Measurements from ENCODE around the gene GPC6. TPM values are rescaled to one million over a fixed set of nuclear protein-coding genes. Genes with fewer than 3 reads are reported as not detected.

The GPC6 gene
- total RNA-seq, 4 donors from 2014 or later = 13.7 to 21.7 (median 16.5) TPM

DNA sequence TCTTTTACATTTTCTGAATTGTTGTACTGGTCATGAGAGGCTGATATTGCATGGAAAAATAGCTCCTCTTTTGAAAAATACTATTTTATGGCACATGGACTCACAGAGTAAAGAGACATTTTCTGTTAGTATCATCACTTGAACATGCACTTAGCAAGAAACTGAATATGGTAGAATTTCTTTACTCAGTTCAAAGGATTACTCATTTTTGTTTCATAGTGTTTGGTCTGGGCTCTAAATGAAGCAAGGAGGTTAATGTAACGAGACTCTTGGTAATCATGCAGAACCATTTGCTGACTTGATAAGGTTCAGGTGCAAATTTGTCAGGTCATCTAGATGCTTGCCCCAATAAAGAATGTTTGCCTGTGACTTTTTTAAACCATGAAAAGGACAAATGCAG lies 63.2 kb downstream of the GPC6 start:
- no peak for ATAC-seq
- Histone ChIP-seq H3K36me3 (no peaks in the 10 kb centered on the region), H3K9me3 (no peaks in the 10 kb centered on the region), H3K27ac (no peak overlapping the region), H3K4me1 (no peaks in the 10 kb centered on the region), H3K27me3 (no peaks in the 10 kb centered on the region), H3K4me3 (no peak overlapping the region)
- no peak for TF ChIP-seq POLR2AphosphoS5 (IDR thresholded peaks at IDR 0.05)
- no peak for TF ChIP-seq EP300 (IDR thresholded peaks at IDR 0.05)
- no peak for TF ChIP-seq POLR2A (IDR thresholded peaks at IDR 0.05)
- TF ChIP-seq, protein P1, sequence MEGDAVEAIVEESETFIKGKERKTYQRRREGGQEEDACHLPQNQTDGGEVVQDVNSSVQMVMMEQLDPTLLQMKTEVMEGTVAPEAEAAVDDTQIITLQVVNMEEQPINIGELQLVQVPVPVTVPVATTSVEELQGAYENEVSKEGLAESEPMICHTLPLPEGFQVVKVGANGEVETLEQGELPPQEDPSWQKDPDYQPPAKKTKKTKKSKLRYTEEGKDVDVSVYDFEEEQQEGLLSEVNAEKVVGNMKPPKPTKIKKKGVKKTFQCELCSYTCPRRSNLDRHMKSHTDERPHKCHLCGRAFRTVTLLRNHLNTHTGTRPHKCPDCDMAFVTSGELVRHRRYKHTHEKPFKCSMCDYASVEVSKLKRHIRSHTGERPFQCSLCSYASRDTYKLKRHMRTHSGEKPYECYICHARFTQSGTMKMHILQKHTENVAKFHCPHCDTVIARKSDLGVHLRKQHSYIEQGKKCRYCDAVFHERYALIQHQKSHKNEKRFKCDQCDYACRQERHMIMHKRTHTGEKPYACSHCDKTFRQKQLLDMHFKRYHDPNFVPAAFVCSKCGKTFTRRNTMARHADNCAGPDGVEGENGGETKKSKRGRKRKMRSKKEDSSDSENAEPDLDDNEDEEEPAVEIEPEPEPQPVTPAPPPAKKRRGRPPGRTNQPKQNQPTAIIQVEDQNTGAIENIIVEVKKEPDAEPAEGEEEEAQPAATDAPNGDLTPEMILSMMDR (IDR thresholded peaks at IDR 0.05) = no peak
- 86 to 89% methylated on average over 1 of the region's 1 CpG for WGBS, 2 donors (ENCODE audit: low coverage in 1 of 2)

DNA sequence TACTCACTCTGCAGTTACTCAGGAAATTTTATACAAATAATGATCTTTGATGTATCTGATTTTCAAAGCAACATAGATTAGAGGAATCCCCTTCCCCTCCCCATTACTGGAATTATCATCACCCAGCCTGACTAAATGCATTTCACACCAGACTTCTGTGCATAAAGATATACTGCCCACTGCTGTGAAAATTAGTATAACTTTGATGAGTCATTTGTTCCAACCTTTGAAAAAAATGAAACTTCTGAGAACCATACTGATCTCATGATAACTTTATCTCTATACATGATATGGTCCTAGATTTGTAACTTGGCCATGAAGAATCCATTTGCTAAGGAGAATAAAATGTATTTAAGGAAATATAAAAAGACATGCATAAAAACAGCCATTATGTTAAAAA lies 63.9 kb downstream of the GPC6 start:
- Histone ChIP-seq H3K4me3 (no peak overlapping the region), H3K4me1 (no peaks in the 10 kb centered on the region), H3K27me3 (no peaks in the 10 kb centered on the region), H3K9me3 (no peaks in the 10 kb centered on the region), H3K36me3 (no peaks in the 10 kb centered on the region), H3K27ac (no peak overlapping the region)
- no peak for ATAC-seq
- TF ChIP-seq EP300 (IDR thresholded peaks at IDR 0.05) = no peak
- TF ChIP-seq, protein P1 (IDR thresholded peaks at IDR 0.05) = no peak

DNA sequence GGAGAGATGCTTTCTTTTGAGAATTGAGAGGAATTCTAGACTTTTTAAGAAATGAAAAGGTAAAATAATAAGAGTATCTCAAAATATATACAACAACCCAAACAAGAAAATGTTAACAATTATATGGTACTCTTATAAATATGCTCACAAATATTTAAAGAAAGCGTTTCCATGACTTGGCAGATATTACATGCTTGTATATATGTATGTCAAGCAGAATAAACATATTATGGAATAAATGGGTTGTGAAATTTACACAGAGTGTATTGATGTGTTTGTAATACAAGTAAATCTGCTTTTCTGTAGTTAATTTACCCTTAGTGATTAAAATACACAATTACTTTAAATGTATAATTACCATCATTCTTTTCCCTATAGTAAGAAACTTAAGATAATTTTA lies 65.8 kb downstream of the GPC6 start:
- Histone ChIP-seq H3K4me1 (no peaks in the 10 kb centered on the region), H3K4me3 (no peak overlapping the region), H3K27me3 (no peaks in the 10 kb centered on the region), H3K36me3 (no peaks in the 10 kb centered on the region), H3K27ac (no peak overlapping the region), H3K9me3 (no peaks in the 10 kb centered on the region)
- WGBS, 2 donors (ENCODE audit: low coverage in 1 of 2) = 35 to 74% methylated on average over 1 of the region's 1 CpG
- no peak for TF ChIP-seq POLR2A (IDR thresholded peaks at IDR 0.05)
- no peak for TF ChIP-seq POLR2AphosphoS5 (IDR thresholded peaks at IDR 0.05)
- no peak for TF ChIP-seq EP300 (IDR thresholded peaks at IDR 0.05)
- TF ChIP-seq, protein P1 (IDR thresholded peaks at IDR 0.05) = no peak
- no peak for ATAC-seq

- no peak overlapping the region for H3K27ac ChIP-seq
- no peak for TF ChIP-seq POLR2AphosphoS5 (IDR thresholded peaks at IDR 0.05)
- TF ChIP-seq, protein P1 (IDR thresholded peaks at IDR 0.05) = no peak
- no peaks in the 10 kb centered on the region for H3K36me3 ChIP-seq
- H3K4me3 ChIP-seq = no peak overlapping the region
- ATAC-seq = no peak
- no peaks in the 10 kb centered on the region for H3K4me1 ChIP-seq
- H3K27me3 ChIP-seq = no peaks in the 10 kb centered on the region
- WGBS, 2 donors (ENCODE audit: low coverage in 1 of 2) = 80 to 100% methylated on average over 1 of the region's 1 CpG
- no peaks in the 10 kb centered on the region for H3K9me3 ChIP-seq
These were observed 67.1 kb downstream of the GPC6 start for GRCh38 chr13:93293710-93294109.

DNA sequence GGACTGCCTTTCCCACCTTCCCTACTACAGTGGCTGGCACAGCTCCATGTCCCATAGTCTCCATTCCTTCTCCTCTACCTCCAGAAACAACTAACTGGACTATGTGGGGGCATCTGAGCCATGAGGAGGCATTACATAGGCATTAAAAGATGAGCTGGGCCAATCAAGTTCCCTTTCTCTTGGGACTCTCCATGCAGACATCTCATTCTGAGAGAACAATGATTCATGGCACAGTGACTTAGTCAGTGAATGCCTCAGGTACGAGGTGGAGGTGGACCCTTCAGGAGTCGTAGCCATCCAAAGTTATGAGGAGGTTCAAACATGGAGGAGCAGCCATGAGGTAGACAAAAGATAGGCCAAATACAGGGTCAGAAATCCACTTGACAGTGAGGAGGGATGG lies 70.0 kb downstream of the GPC6 start:
- H3K4me3 ChIP-seq = no peak overlapping the region
- no peaks in the 10 kb centered on the region for H3K9me3 ChIP-seq
- WGBS, 2 donors (ENCODE audit: low coverage in 1 of 2) = 65% methylated on average over 2 of the region's 2 CpGs; no CpG with 5 or more reads in 1 of the 2 donors
- no peak for TF ChIP-seq POLR2A (IDR thresholded peaks at IDR 0.05)
- no peak for TF ChIP-seq POLR2AphosphoS5 (IDR thresholded peaks at IDR 0.05)
- TF ChIP-seq, protein P1 (IDR thresholded peaks at IDR 0.05) = no peak
- no peak for TF ChIP-seq EP300 (IDR thresholded peaks at IDR 0.05)
- H3K4me1 ChIP-seq = no peaks in the 10 kb centered on the region
- no peaks in the 10 kb centered on the region for H3K27me3 ChIP-seq
- H3K27ac ChIP-seq = no peak overlapping the region
- H3K36me3 ChIP-seq = no peaks in the 10 kb centered on the region
- no peak for ATAC-seq
